ENCODE data around the gene CRIP2.

- TF ChIP-seq CTCF (IDR thresholded peaks at IDR 0.05): no peak
- TF ChIP-seq POLR2A (IDR thresholded peaks at IDR 0.05): no peak
These were observed 32.5 kb upstream of the CRIP2 start for GRCh38 chr14:105442125-105442524.

All from right lobe of liver (tissue), 4 donors.